Body of pancreas (tissue), 4 donors: ENCODE measurements around the gene KRT84.

ENCODE experiments used
- CTCF ChIP-seq, 7 experiments: fragments of 450-650 bp in 4 of 7; fragments of 200-600 bp in 3 of 7; sonication (generic) in 3 of 7; IDR thresholded peaks; one replicate each; pipeline ENCODE4 v1.5.1; 2016 to 2019; ENCODE audit warnings: antibody characterized with exemption in 7 of 7
- POLR2A ChIP-seq, 3 donors: fragments of 450-650 bp; IDR thresholded peaks; one replicate each; pipeline ENCODE4 v1.6.1; 2016; ENCODE audit warnings: antibody characterized with exemption in 3 of 3, mild to moderate bottlenecking in 2 of 3

GRCh38 chr12:52428121-52428520 lies 42.7 kb upstream of the KRT84 start:
- TF ChIP-seq CTCF (IDR thresholded peaks at IDR 0.05), result no peak
- no peak for TF ChIP-seq POLR2A (IDR thresholded peaks at IDR 0.05)
